T-helper 1 cell (primary cell): ENCODE data around the gene VOPP1.

Source experiments
- DNase-seq, 5 donors: peaks; one replicate each; pipeline ENCODE4 v3.0.0-alpha.2; 2012 to 2020

Gene VOPP1

DNA sequence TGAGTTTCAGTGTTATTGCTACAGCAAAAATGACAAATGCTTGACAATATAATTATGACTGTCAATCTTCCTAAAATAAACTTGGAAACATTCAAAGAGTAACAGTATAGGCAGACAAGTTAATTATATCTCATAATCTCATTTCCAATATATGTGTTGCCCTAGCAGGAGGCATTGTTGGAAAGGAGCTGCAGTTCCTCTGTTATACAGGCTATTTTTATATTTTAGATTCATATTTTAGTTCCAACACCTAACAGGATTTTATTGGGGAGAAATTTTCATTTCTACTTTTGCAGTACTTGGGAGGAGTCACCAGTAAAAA, 19.3 kb downstream of the VOPP1 start:
- no peak for DNase-seq

DNA sequence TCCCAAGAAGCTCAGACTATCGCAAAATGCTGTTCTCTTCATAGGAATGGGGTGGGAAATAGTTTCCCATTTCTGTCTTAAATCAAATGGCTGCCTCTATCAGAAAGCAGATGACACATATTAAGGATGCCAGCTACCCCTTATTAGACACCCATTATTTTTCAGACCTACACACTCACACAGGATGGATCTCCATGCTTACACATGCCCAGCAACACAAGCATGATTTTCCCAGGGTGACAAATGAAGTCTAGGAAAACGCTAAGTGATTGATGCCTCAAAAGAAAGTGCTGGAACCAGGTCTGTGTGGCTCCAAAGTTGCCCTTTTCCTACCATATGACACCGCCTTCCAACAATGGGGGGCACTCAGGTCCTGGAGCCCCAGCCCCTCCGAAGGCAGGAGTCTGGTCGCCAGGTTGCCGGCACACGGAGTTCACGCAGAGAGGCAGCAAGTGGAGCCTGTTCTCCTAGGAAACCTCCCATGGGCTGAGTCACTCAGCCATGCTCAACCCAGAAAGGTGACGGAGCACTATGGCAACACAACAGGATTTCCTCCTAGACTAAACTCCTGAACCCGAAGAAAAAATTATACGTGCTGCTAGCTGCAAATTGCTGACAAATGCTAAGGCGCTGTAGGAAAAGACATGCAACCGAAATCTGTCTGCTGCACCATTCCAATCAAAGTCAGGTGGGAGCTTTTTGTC, 19.8 kb downstream of the VOPP1 start:
- no peak for DNase-seq

DNA sequence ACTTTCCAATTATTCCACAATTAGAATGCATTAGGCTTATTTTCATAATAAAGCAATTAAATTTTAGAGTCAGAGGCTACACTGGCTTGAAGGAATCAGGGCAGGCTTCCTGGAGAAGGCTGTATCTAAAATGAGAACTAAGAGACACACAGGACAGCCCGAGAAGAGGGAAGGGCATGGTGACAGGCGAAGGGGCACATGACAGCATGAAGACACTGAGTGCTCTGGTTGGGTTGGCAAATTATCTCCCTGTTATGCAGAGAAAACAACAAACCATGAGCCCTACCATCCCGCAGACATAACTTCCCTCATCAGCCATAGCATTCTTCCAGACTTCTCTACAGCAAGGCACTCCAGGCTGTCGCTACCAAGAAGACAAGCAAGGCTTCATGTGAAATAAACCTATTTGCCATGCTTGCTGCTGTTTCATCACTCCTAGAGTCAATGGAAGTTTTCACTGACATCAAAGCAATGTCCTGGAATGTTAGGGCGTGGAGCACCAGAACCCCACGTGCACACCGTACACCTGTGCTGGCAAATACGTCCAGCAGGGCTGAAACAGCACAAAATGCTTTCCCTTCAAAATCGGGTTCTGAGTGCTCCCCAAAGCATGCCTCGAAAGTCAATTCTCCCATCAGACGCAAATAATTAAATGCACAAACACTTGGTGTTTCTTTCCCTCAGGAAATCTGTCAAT, 21.3 kb downstream of the VOPP1 start:
- no peak for DNase-seq

DNA sequence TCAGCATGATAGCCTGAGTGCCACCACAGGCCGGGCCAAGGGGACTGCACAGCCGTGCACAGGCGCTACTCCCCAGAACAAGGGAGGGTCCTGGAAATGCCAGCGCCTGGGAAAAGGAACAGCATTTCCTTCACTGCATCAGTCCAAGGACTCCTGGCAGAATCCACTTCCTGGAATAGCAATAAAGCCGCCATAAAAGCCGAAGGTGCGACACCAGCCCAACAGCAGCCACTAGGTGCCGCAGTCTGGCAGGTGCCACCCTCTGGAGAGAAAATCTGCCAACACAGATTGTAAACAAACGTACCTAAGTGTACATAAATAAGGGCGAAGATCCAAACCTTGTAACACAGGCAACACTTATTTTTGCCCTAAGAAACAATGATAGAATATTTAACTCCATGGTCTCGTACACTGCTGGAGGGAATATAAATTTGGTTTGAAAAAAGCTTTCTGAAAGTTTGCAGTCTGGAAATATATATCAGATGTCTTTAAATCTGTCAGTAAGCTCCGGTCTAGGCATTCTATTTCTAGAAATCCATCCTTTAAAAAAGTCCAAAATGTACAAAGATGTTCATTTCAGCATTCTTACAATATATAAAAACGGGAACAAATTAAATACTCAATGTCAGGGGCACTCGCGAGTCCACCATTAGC, 22.2 kb downstream of the VOPP1 start:
- no peak for DNase-seq

DNA sequence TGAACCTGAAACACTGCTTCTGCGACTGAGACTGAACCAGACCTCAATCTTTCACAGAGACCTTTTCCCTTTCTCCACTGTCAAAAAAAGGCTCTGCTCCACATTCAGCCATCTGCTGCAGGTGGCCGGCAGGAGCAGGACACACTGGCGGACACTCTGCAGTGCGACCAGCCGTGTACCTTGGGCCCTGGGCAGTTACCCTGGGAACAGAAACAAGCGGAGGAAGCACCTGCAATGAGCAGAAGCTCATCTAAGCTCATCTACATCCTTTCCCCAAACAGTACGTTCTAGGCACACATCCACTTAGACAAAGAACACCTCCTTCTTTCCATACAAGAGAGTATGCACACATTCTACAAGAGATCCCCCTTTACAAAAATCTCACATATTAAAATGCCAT, 22.8 kb downstream of the VOPP1 start:
- no peak for DNase-seq

DNA sequence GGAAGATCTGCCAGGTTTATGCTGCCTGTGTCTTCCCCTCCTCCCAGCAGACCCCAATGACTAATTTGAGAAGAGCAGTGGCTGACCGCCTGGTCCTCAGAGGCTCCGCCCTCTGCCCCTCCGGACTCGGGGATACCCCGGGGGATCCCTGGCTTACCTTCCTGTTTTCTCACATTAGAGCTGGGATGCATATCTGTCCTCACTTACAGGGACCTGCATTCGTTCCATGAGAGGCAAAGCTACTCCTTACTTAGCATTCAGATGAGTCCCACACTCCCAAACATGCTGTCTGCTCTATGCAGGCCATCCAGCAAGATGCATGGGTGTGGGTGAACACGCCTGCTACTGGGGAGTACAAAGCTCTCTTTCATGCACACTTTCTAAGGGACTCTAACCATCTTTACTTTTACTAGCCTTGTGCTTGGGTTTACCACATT, 24.0 kb downstream of the VOPP1 start:
- DNase-seq = no peak

DNA sequence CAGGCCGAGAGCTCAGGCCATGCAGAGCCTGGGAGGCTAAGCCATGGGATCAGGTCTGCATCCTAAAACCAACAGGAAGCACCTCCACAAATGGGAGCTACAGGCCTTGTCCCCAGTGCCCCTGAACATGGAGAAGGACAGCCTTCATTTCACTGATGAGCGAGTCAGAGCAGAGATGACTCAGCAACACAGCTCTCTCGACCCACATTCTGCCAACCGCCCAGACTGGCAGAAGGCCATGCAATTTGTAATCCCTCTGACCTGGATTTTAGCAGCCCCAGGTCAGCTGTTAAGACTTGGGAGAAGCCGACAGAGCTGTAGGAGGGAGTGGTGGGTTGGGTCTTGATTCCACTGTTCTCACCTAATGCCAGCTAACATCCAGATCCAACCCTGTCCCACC, 25.5 kb downstream of the VOPP1 start:
- peak in 1 of 5 donors; percentile 65 for DNase-seq

DNA sequence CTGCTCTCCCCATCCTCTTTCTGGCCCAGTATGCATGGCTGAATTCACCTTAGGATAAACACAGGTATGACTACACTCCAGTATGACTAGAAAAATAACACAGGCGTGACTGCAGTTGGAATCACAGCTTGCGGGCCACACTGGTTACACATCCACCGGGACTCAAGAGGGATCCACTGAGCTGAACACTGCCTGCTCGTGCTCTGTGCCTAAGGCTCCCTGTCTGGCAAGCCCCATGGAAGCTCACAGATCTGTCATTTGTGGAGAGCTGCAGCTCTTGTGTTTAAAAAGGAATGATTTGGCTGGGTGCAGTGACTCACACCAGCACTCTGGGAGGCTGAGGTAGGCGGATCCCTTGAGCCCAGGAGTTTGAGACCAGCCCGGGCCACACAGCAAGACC, 26.8 kb downstream of the VOPP1 start:
- DNase-seq = no peak

DNA sequence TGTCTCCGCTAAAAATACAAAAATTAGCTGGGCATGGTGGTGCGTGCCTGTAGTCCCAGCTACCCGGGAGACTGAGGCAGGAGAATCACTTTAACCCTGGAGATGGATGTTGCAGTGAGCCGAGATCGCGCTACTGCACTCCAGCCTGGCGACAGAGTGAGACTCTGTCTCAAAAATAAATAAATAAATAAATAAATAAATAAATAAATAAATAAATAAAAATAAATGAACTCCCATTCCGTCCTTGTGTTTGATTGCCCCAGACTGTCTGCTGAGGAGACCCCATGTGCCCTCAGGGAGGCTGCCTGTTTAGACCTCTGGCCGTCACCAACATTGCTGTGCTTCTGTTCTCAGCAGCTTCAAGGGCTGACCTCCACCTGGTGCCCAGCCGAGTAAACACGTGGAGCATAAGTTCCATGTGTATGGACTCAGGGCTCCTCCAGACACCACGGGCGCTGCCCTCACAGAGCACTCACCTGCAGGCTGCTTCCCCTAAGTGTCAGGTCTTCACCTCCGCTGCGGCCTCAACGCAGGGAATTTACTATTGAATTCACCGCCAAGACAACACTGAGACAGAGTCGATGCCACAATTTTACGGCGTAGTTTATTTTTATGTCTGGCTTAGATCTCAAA, 32.0 kb downstream of the VOPP1 start:
- no peak for DNase-seq

DNA sequence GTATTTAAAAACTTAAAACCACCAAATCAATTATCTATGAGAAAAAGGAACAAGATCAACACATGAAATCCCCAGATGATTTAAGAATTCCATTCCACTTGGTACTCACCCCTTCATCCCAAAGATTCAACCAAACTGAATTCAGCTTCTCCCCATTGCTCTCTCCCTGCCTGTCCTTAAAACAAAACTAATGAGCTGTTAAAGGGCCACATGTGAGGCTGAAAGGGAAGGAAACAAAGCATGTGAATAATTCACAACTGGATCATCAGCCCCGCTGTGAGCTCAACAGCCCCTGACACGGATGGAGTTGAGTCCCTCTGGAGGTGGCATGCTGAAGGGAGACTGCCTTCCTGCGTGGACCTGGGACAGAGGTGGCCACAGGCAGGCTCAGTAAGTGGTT, 32.9 kb downstream of the VOPP1 start:
- no peak for DNase-seq

DNA sequence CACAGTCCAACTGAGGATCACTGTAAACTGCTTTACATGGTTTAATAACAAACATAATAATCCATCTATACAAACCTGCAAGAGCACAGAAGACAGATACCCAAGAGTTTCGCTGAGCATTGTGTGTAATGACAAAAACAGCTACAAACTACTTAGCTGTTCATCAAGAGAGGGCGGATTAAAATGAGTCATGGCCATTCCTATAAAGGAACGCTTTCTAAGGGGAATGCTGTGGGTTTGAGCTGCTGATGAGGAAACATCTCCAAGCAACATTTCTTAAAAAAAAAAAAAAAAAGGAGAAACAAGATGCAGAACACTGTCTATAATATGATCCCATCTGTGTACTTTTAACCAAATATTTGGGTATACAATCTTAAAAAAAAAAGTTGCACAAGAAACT, 33.8 kb downstream of the VOPP1 start:
- DNase-seq = no peak

DNA sequence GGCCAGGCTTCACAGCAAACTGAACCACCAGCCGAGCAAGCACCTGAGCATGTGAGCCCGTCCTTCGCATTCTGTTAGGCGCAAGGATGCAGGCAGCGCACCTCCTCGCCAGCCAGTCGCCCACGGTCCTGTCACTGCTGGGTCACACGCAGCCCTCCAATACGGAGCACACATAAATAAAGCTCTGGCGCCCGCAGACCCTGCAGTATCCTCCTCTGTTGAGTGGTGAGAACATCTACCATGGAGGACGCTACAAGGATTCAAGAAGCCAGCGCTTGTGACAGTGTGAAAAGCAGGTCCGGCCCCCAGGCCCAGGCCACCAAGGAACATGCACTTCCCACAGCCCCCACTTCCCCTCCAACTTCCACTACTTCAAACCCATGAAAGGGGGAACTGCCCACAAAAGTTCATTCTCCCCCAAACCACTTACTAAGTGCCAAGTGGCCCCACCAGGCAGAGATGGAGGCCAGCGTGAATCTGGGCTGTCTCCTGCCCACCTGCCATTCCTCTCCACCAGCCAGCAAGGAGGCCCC, 34.8 kb downstream of the VOPP1 start:
- no peak for DNase-seq

DNA sequence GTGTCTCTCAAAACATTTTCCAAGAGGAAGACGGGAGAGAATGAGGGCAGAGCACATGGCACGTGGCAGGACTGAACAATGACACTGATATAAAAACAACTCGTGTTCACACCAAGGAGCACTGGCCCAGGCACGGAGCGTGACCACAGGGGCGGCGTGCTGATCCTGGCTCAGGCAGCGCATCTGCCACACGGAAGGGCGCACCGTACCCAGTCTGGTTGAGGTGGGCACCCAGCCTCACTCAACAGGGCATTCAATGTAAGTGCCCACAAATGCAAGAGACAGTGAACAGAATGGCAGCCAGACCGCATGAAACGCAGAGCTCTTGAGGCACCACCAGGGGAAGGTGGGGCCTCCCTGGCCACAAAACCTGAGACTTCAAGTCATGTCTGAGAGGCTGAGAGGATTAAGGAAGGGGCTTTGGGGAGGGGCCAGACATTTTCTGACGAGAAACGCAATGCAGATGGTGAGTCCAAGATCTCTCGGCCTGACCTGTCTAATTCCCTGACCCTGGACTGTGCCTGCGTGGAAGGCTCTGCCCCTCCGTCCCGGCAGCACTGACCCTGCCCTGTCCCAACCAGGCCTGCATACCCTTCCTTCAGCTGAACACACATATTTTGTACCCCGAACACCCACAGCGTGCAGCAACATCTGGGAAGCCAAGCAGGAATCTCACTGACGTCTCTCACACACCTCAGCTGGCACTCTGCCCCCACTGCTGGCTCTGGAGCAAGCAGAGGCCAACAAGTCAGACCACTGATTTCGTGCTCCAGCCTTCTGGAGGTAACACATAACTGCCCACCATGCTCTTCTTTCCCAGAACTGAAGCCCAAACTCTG, 35.5 kb downstream of the VOPP1 start:
- no peak for DNase-seq

DNA sequence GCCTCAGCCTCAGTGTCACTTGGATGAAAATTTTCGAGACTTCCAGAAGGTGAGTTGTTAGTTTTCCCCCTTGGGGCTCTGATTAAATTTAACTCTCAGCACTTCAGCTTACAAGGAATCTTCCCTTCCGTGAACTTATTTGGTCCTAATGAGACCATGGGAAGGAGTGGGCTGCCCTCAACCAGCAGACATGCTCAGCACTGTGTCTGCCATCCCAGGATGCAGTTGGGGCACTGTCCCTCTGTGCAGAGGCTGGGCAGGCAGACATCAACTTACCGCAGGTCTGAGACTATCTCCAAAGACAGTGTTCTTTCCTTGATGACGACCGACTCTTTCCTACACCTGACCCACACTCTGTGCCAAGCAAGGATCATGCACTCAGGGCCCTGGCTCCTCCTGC, 36.7 kb downstream of the VOPP1 start:
- DNase-seq = no peak

DNA sequence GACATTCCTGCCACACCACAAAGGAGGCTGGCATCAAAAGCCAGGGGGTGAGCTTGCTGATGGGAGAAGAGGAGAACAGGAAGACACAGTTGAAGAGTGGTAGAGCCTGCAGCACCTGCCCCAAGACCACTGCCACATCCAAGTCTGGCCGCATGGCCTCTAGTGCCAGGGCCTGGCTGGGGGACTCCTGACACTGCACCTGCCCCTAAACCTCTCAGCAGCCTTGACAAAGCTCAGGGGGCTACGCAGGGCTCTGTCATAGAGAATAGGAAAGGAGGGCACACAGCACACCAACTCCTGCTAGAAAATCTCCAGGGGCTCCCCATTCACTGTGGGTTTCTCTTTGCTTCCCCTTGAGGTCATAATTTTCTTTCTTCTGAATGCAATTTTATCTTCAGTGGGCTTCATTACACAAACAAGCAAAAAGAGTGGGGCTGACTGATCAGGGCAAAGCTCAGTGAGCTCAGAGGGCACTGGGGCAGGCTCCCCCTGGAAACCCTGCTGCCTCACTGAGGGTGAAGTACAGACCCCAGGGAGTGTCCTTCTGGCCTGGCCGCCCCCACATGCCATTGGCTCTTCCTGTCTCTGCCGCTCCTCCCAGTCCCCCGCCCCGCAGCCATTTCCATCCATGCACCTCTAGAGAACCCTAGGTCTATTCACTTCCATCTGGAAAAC, 37.2 kb downstream of the VOPP1 start:
- DNase-seq = peak in 1 of 5 donors; percentile 24

DNA sequence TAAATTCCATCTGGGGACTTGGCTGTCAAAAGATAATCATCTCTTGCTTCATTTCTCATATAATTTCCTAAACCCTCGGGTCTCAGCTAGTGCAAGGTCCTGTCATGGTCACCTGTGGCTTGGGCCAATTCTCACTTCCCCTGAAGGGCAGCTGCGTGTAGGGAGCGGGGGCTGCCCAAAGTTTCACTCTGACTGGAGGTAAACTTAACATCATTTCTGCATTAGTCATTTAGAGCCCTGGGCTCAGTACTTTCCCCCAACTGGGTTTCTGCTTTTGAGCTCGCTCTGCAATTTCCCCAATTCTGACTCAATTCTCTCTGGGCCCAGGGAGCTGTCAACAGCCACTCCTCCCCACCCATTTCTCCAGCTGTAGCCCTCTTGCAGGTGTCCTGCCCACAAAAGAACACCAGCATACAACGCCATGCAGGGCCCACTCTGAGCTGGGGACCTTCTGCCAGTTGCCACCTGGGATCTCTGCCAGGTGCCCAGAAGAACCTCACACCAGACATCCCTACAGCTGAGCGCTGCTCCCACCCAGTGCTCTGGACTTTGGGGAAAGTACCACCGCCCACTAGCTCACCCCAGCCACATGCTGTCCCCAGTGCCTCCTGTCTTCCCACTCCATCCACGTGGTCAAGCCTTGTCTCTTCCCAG, 37.9 kb downstream of the VOPP1 start:
- DNase-seq = peak in 3 of 5 donors; percentile 15 to 95 (median 23)

DNA sequence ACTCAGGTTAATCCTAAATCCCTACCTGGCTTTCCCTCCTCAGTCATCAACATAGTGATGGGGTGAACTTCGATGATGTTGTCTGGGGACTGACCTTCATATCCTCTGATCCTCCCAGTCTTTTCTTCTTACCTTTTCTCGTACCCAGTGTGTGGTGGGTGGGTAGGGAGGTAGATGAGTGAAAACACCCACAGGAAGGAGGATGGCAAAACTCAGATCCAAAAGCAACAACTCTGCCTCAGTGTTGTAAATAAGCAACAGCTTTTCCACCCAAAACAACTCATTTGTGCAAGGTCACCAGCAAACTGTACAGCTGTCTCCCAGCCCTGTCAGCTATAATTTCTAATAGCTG, 38.6 kb downstream of the VOPP1 start:
- DNase-seq = no peak

DNA sequence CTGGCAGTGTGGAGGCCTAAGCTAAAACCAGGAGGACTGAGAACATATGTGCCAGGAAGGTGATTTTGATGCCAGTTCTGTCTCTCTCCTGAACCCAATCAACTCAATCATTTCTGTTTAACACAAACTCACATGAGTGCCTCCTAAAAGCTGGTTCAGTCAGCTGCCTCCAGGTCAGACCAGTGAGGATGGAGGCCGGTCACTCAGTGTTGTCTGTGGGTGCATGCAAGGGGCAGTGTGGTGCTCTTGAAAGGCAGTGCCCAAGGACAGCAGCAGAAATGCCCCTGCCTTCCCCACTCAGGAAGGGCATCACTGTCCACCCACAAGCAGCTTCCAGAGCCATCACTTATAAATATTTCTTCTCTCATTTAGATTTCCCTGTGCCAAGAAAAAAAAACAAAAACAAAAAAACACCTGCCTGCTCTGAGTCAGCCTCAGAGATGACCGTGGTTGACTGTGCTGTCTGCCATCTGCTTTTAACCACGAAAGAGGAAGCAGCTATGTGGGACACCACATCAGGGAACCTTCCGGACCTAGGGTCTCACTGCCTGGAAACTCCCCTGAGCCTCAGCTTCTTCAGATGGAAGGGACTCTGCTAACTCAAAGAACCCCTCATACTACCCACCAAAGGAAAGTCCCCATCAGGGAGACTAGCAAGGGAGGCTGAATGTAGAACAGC, 39.1 kb downstream of the VOPP1 start:
- DNase-seq = peak; percentile 33 to 93 (median 58)

DNA sequence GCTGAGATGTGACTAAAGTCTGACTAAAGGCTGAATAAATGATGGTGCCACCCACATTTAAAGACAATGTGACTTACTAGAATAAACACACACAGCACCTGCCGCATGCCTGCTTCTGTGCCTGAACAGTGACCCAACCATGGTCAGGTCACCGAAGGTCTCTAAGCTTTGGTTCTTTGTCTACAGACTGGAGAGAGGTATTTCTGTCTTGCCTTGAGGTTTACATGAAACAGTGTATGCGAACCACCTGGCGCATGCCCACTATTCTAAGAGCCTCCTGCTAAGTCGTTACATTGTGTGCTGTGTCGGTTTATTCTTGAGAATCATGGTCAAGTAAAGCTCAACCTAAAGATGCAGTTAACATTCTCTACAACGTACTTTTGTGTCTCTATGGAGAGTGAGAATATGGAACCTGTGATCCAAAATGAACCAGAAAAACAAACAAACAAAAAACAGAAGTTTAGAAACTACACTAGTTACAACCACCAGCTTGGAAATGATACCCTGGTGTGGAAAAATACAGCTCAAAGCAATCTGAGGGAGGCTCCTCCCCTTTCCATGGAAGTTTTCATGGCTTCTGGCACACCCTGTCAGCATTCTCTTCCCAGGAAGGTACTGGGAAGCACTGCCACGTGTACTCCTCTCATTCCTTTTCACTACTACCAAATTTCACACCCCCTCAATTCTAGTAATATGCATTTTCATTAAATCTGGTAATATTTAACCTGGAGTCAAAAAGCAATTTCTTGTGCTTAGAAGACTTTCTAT, 40.0 kb downstream of the VOPP1 start:
- DNase-seq = no peak

DNA sequence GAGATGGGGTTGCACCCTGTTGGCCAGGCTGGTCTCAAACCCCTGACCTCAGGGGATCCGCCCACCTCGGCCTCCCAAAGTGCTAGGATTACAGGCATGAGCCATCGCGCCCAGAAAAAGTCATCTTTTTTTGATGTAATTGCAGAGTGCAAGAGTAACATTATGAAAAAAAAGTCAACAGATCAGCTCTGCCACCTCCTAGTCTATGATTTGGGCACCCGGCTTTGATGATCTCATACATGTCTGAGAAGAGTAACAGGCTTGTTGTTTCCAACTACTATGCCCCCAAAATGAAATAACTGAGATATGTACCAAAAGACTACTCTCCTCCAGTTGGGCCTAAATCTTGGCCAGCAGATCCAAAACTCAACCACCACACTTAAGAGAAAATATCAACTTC, 40.8 kb downstream of the VOPP1 start:
- no peak for DNase-seq
